OCI-LY7 (cell line): Measurements from ENCODE around the gene CTDSPL. TPM values are rescaled to one million over a fixed set of nuclear protein-coding genes. Genes with fewer than 3 reads are reported as not detected.
"Not testable (repeated sequence)": the region's sequence is repeated elsewhere in the genome, so short reads cannot be mapped to it uniquely, and the experiment has no call there.

Experiments used
- BruUV-seq: library from RNA; stranded (reverse); fragments of 400-500 nt; replicated peaks from 2 replicates; lab custom pipeline; 2021; lab: Mats Ljungman, UMichigan
- CTCF ChIA-PET: fragments of 300-600 bp; sonication (Branson Sonifier 250); formaldehyde crosslinking; loops from one replicate; lab custom pipeline; 2022; ENCODE audit warnings: antibody characterized with exemption; ENCODE audit not compliant: unreplicated experiment; lab: Charles Lee
- POLR2A ChIA-PET: fragments of 300-600 bp; sonication (Branson Sonifier 250); formaldehyde crosslinking; loops from one replicate; lab custom pipeline; 2022; ENCODE audit warnings: antibody characterized with exemption; lab: Charles Lee
- DNase-seq: peaks from one replicate; pipeline ENCODE4 v3.0.0-alpha.2; 2015; ENCODE audit warnings: low spot score
- H2AFZ ChIP-seq: fragments of 200-600 bp; sonication (generic), shearing (Covaris generic); 2 replicates; pipeline ENCODE4 v1.6.1; 2014; ENCODE audit warnings: mild to moderate bottlenecking, antibody characterized with exemption, low read length, moderate library complexity
- H3K27ac ChIP-seq: fragments of 200-600 bp; sonication (generic); 2 replicates; pipeline ENCODE4 v1.5.1; 2014; ENCODE audit warnings: mixed run types, low read depth, mild to moderate bottlenecking, moderate library complexity, low read length, inconsistent platforms; ENCODE audit not compliant: poor library complexity, severe bottlenecking
- H3K36me3 ChIP-seq: fragments of 200-600 bp; sonication (generic); 2 replicates; pipeline ENCODE4 v1.6.1; 2014; ENCODE audit warnings: mild to moderate bottlenecking, antibody characterized with exemption, low read length, moderate library complexity, mixed read lengths; ENCODE audit not compliant: insufficient read depth
- H3K4me1 ChIP-seq: fragments of 200-600 bp; sonication (generic); 2 replicates; pipeline ENCODE4 v1.5.1; 2014; ENCODE audit warnings: mild to moderate bottlenecking, low read length; ENCODE audit not compliant: insufficient read depth, poor library complexity, severe bottlenecking
- H3K4me2 ChIP-seq: fragments of 200-600 bp; sonication (generic); 2 replicates; pipeline ENCODE4 v1.6.1; 2014; ENCODE audit warnings: mild to moderate bottlenecking, low read length
- H3K4me3 ChIP-seq: fragments of 200-600 bp; sonication (generic); 2 replicates; pipeline ENCODE4 v1.5.1; 2014; ENCODE audit warnings: mild to moderate bottlenecking, low read depth, low read length; ENCODE audit not compliant: poor library complexity, severe bottlenecking
- H3K79me2 ChIP-seq: fragments of 200-600 bp; sonication (generic); 2 replicates; pipeline ENCODE4 v1.6.1; 2016; ENCODE audit warnings: low read depth, mild to moderate bottlenecking, low read length, moderate library complexity, mixed read lengths; ENCODE audit not compliant: insufficient read depth
- H3K9me2 ChIP-seq: fragments of 200-600 bp; sonication (generic); 2 replicates; pipeline ENCODE4 v1.6.1; 2016; ENCODE audit warnings: mild to moderate bottlenecking, low read length, mixed read lengths; ENCODE audit not compliant: insufficient read depth
- H3K9me3 ChIP-seq: fragments of 200-600 bp; sonication (generic); 2 replicates; pipeline ENCODE4 v1.6.1; 2014; ENCODE audit warnings: mild to moderate bottlenecking, mixed run types, low read length, mixed read lengths
- H4K20me1 ChIP-seq: fragments of 200-600 bp; sonication (generic); 2 replicates; pipeline ENCODE4 v1.6.1; 2014; ENCODE audit warnings: mild to moderate bottlenecking, antibody characterized with exemption, low read length, moderate library complexity, mixed read lengths; ENCODE audit not compliant: insufficient read depth
- CTCF ChIP-seq: fragments of 200-600 bp; sonication (generic); conservative IDR thresholded peaks from 2 replicates; pipeline ENCODE4 v1.5.1; 2014; ENCODE audit warnings: mild to moderate bottlenecking, antibody characterized with exemption, low read length, moderate library complexity, mixed read lengths
- EZH2phosphoT487 ChIP-seq: fragments of 200-600 bp; sonication (generic); IDR thresholded peaks from 2 replicates; pipeline ENCODE4 v1.6.1; 2018; ENCODE audit warnings: low read depth, borderline replicate concordance, mild to moderate bottlenecking, mixed run types, antibody characterized with exemption, low read length, moderate library complexity, mixed read lengths
- intact Hi-C: fragments of 100-400 bp; cut with micrococcal nuclease; formaldehyde crosslinking; loops from one replicate; pipeline ENCODE4 v1.10.0; 2022; ENCODE audit not compliant: unreplicated experiment
- total RNA-seq, 2 experiments: library from RNA; depleted of rRNA in 1 of 2; stranded (reverse); fragments of >200 nt in 1 of 2; shearing (Covaris generic) in 1 of 2; gene quantifications; 2 replicates each; pipeline ENCODE4 v1.2.3, GENCODE V29; 2014 to 2022

Gene CTDSPL
- total RNA-seq, 2 experiments from 2014 or later = 0.38 TPM; not detected in 1

GRCh38 chr3:37969596-37970100 lies 108.0 kb downstream of the CTDSPL start:
- CTCF ChIA-PET = interaction anchor here (0.7 to 1.1 kb wide), 2 partner anchors 27 to 101 kb away, joined by 3 read pairs; no protein-coding TSS in a partner anchor
- TF ChIP-seq CTCF (no peak), EZH2phosphoT487 (no peak)
- peak; percentile 5 for DNase-seq
- Histone ChIP-seq H3K9me3 (no peaks in the 10 kb centered on the region), H3K36me3 (no peaks in the 10 kb centered on the region), H3K4me1 (no peaks in the 10 kb centered on the region), H4K20me1 (no peaks in the 10 kb centered on the region), H3K4me3 (no peak overlapping the region), H3K27ac (no peak overlapping the region), H3K79me2 (no peaks in the 10 kb centered on the region), H3K4me2 (no peak overlapping the region), H2AFZ (no peak overlapping the region), H3K9me2 (no peaks in the 10 kb centered on the region)
- POLR2A ChIA-PET = no interaction called here
- intact Hi-C loops = loop anchor here (5.0 kb wide), 1 partner anchor 328 kb away; no protein-coding TSS in a partner anchor
- no TSS peak for BruUV-seq

GRCh38 chr3:37970802-37971201 lies 109.1 kb downstream of the CTDSPL start:
- Histone ChIP-seq H3K36me3 (no peaks in the 10 kb centered on the region), H3K4me2 (no peak overlapping the region), H3K27ac (no peak overlapping the region), H4K20me1 (no peaks in the 10 kb centered on the region), H2AFZ (no peak overlapping the region), H3K9me2 (no peaks in the 10 kb centered on the region), H3K4me1 (no peaks in the 10 kb centered on the region), H3K4me3 (no peak overlapping the region), H3K9me3 (no peaks in the 10 kb centered on the region), H3K79me2 (no peaks in the 10 kb centered on the region)
- intact Hi-C loops = loop anchor here (5.0 kb wide), 1 partner anchor 326 kb away; no protein-coding TSS in a partner anchor
- no peak for DNase-seq
- no TSS peak for BruUV-seq
- ChIA-PET CTCF (no interaction called here), POLR2A (no interaction called here)
- TF ChIP-seq EZH2phosphoT487 (no peak), CTCF (no peak)

GRCh38 chr3:37971467-37971866 lies 109.8 kb downstream of the CTDSPL start:
- H3K9me2 ChIP-seq = no peaks in the 10 kb centered on the region
- no peak overlapping the region for H3K4me2 ChIP-seq
- no peaks in the 10 kb centered on the region for H3K4me1 ChIP-seq
- CTCF ChIA-PET = interaction anchor here (0.9 kb wide), 1 partner anchor 118 kb away, joined by 3 read pairs; no protein-coding TSS in a partner anchor
- no TSS peak for BruUV-seq
- H3K4me3 ChIP-seq = no peak overlapping the region
- POLR2A ChIA-PET = no interaction called here
- TF ChIP-seq CTCF (no peak), EZH2phosphoT487 (no peak)
- no peaks in the 10 kb centered on the region for H3K9me3 ChIP-seq
- no peak overlapping the region for H3K27ac ChIP-seq
- H4K20me1 ChIP-seq = no peaks in the 10 kb centered on the region
- DNase-seq = no peak
- intact Hi-C loops = loop anchor here (5.0 kb wide), 1 partner anchor 326 kb away; no protein-coding TSS in a partner anchor
- H3K79me2 ChIP-seq = no peaks in the 10 kb centered on the region
- no peaks in the 10 kb centered on the region for H3K36me3 ChIP-seq
- H2AFZ ChIP-seq = no peak overlapping the region

- intact Hi-C loops = loop anchor here (5.0 kb wide), 1 partner anchor 325 kb away; no protein-coding TSS in a partner anchor
- H3K4me2 ChIP-seq, H3K79me2 ChIP-seq, DNase-seq, H2AFZ ChIP-seq, H3K9me3 ChIP-seq, POLR2A ChIA-PET, H4K20me1 ChIP-seq, H3K9me2 ChIP-seq, H3K4me3 ChIP-seq, BruUV-seq, H3K36me3 ChIP-seq, H3K27ac ChIP-seq, H3K4me1 ChIP-seq: not testable (repeated sequence)
- CTCF ChIA-PET = interaction anchor here (0.9 kb wide), 1 partner anchor 118 kb away, joined by 3 read pairs; no protein-coding TSS in a partner anchor
Observed at GRCh38 chr3:37972056-37972455, 110.4 kb downstream of the CTDSPL start.
